GM12878 (cell line): ENCODE measurements around the gene ZNF491. TPM values are rescaled to one million over a fixed set of nuclear protein-coding genes. Genes with fewer than 3 reads are reported as not detected.
"Not testable (repeated sequence)": the region's sequence is repeated elsewhere in the genome, so short reads cannot be mapped to it uniquely, and the experiment has no call there.

Experiments used
- ATAC-seq: fragments of 200-7000 bp; cut with Tn5 transposase; 3 replicates; pipeline ENCODE4 v1.9.1; 2020; ENCODE audit warnings: mild to moderate bottlenecking, moderate library complexity
- BruUV-seq: library from RNA; stranded (reverse); fragments of 400-500 nt; replicated peaks from 2 replicates; lab custom pipeline; 2021; lab: Mats Ljungman, UMichigan
- CTCF ChIA-PET: fragments of 300-600 bp; sonication (Branson Sonifier 250); formaldehyde crosslinking; extraction: SDS; loops from one replicate; lab custom pipeline; 2021; ENCODE audit warnings: inconsistent platforms; lab: Yijun Ruan, JAX
- POLR2A ChIA-PET: fragments of 350-600 bp; formaldehyde crosslinking; extraction: SDS; loops from one replicate; lab custom pipeline; 2021; ENCODE audit warnings: inconsistent platforms; lab: Charles Lee
- RAD21 ChIA-PET: fragments of 300-600 bp; sonication (Branson Sonifier 250); formaldehyde crosslinking; loops from one replicate; lab custom pipeline; 2023; ENCODE audit warnings: antibody characterized with exemption; ENCODE audit not compliant: unreplicated experiment; lab: Charles Lee
- SMC1A ChIA-PET: fragments of 300-600 bp; sonication (Branson Sonifier 250); formaldehyde crosslinking; loops from one replicate; lab custom pipeline; 2023; ENCODE audit not compliant: unreplicated experiment, uncharacterized antibody; lab: Charles Lee
- DNase-seq: peaks from one replicate; pipeline ENCODE4 v3.0.0-alpha.2; 2011; ENCODE audit warnings: low read depth, low spot score
- FAIRE-seq: peaks from 3 replicates; lab custom pipeline; 2011; peaks lifted over from hg19 to GRCh38; lab: Jason Lieb, UNC
- H2AFZ ChIP-seq: 2 replicates; pipeline ENCODE4 v1.6.0; 2011; ENCODE audit warnings: low read depth, low read length, control low read depth; ENCODE audit not compliant: control insufficient read depth
- H3K27ac ChIP-seq: 2 replicates; pipeline ENCODE4 v1.5.1; 2011; ENCODE audit warnings: control low read depth; ENCODE audit not compliant: control insufficient read depth, insufficient read depth
- H3K27me3 ChIP-seq, 2 experiments: replicated peaks in 1 of 2; 2 replicates each; pipeline versions ENCODE4 v1.6.0 to v1.6.1; 2011; ENCODE audit warnings: low read length in 1 of 2; ENCODE audit not compliant: control insufficient read depth in 2 of 2, insufficient read depth in 2 of 2
- H3K36me3 ChIP-seq, 2 experiments: 2 replicates each; pipeline ENCODE4 v1.5.1; 2011; ENCODE audit warnings: low read length in 1 of 2; ENCODE audit not compliant: control insufficient read depth in 2 of 2, insufficient read depth in 2 of 2
- H3K4me1 ChIP-seq: 2 replicates; pipeline ENCODE4 v1.6.1; 2011; ENCODE audit warnings: mild to moderate bottlenecking, low read length, moderate library complexity, mixed read lengths; ENCODE audit not compliant: control insufficient read depth, insufficient read depth
- H3K4me2 ChIP-seq: 2 replicates; pipeline ENCODE4 v1.6.0; 2011; ENCODE audit warnings: control low read depth; ENCODE audit not compliant: control insufficient read depth, insufficient read depth
- H3K4me3 ChIP-seq: fragments of 200-600 bp; sonication (generic); 2 replicates; pipeline ENCODE4 v1.5.1; 2016
- H3K79me2 ChIP-seq: 2 replicates; pipeline ENCODE4 v1.6.0; 2011; ENCODE audit warnings: low read length; ENCODE audit not compliant: control insufficient read depth, insufficient read depth
- H3K9ac ChIP-seq: 2 replicates; pipeline ENCODE4 v1.8.0; 2011; ENCODE audit warnings: low read length, control low read depth, mixed read lengths; ENCODE audit not compliant: control insufficient read depth, insufficient read depth
- H3K9me3 ChIP-seq: replicated peaks from 3 replicates; pipeline ENCODE4 v1.5.1; 2011; ENCODE audit warnings: mild to moderate bottlenecking, low read length; ENCODE audit not compliant: control insufficient read depth, insufficient read depth
- H4K20me1 ChIP-seq: 2 replicates; pipeline ENCODE4 v1.6.0; 2011; ENCODE audit not compliant: control insufficient read depth, insufficient read depth
- BHLHE40 ChIP-seq, 2 experiments: fragments of 450-650 bp in 1 of 2; IDR thresholded peaks; 2 replicates each; pipeline ENCODE4 v1.6.1; 2011 to 2017; ENCODE audit warnings: low read depth in 2 of 2, borderline replicate concordance in 1 of 2, improper control_type of control experiment in 1 of 2, low read length in 1 of 2, mild to moderate bottlenecking in 1 of 2
- CEBPZ ChIP-seq: fragments of 150-350 bp; IDR thresholded peaks from 2 replicates; pipeline ENCODE4 v1.6.1; 2016; ENCODE audit warnings: low read depth, low read length
- SRF ChIP-seq, 2 experiments: IDR thresholded peaks; 2 replicates each; pipeline ENCODE4 v1.6.1; 2011; ENCODE audit warnings: low read depth in 2 of 2, low read length in 2 of 2, mild to moderate bottlenecking in 1 of 2, moderate library complexity in 1 of 2
- YBX1 ChIP-seq: fragments of 450-650 bp; IDR thresholded peaks from 2 replicates; pipeline ENCODE4 v1.6.1; 2016; ENCODE audit warnings: antibody characterized with exemption
- WGBS: methylation state at CpG from one replicate; pipeline ENCODE4 v1.1.6; 2016; ENCODE audit warnings: low lambda C conversion rate; ENCODE audit not compliant: insufficient replicate concordance, insufficient coverage; ENCODE audit errors: missing lambda C conversion rate; 5-methylcytosine and 5-hydroxymethylcytosine counted together
- in situ Hi-C: fragments of 300-500 bp; cut with MboI; formaldehyde crosslinking; loops from 9 replicates; pipeline ENCODE4 v1.14.3; 2018; ENCODE audit warnings: mixed read lengths
- intact Hi-C: fragments of 100-400 bp; cut with micrococcal nuclease; formaldehyde crosslinking; loops from one replicate; pipeline ENCODE4 v1.14.2; 2022; ENCODE audit not compliant: unreplicated experiment
- polyA plus RNA-seq, 11 experiments: library from polyadenylated mRNA; depleted of rRNA in 4 of 11; unstranded in 6 of 11; stranded (reverse) in 5 of 11; fragments of >200 nt; fragmentation: Nextera tagmentation in 4 of 11; fragmentation: Illumina TruSeq in 1 of 11; extraction: Ambion mirVana in 4 of 11; extraction: Trizol in 1 of 11; gene quantifications; 1 replicate in 1 of 11; 2 replicates in 10 of 11; pipeline versions ENCODE4 v1.2.1 to v1.2.3, GENCODE V29; 2011 to 2016; ENCODE audit warnings: inconsistent platforms in 2 of 11, missing spikeins in 2 of 11, low read depth in 1 of 11
- total RNA-seq, 4 experiments: library from RNA; depleted of rRNA in 3 of 4; stranded (reverse); fragments of >200 nt in 3 of 4; fragmentation: Illumina TruSeq in 1 of 4; extraction: Trizol in 1 of 4; gene quantifications; 2 replicates each; pipeline versions ENCODE4 v1.2.1 to v1.2.3, GENCODE V29; 2013 to 2021

Gene ZNF491
- total and polyA plus RNA-seq, 10 of the 15 experiments (the other 5 are each of a cell fraction or from before 2014, with no cell fraction given) = 0.18 to 1.4 (median 0.37) TPM

GRCh38 chr19:11850289-11850688, 52.0 kb downstream of the ZNF491 start:
- H3K4me1 ChIP-seq, SMC1A ChIA-PET, POLR2A ChIA-PET, H4K20me1 ChIP-seq, H3K27me3 ChIP-seq, H3K9ac ChIP-seq, H3K27ac ChIP-seq, intact Hi-C loops, in situ Hi-C loops, H3K79me2 ChIP-seq, H3K36me3 ChIP-seq, CTCF ChIA-PET, BruUV-seq, H3K4me3 ChIP-seq, RAD21 ChIA-PET, FAIRE-seq, DNase-seq, H2AFZ ChIP-seq, ATAC-seq, H3K9me3 ChIP-seq, H3K4me2 ChIP-seq: not testable (repeated sequence)
- 83% methylated on average over 4 of the region's 4 CpGs for WGBS
- TF ChIP-seq SRF (IDR thresholded peaks at IDR 0.05; ENCODE audit: low read depth in 2 of 2, low read length in 2 of 2) = 0 out of 4 replicates have a peak, but pooled peaks of 1 of the 2 experiments have one; percentile 56

- no peak overlapping the region for H2AFZ ChIP-seq
- no peak overlapping the region for H3K4me2 ChIP-seq
- H4K20me1 ChIP-seq = no peaks in the 10 kb centered on the region
- no peaks in the 10 kb centered on the region for H3K79me2 ChIP-seq
- no peak for ATAC-seq
- no peak overlapping the region for H3K9ac ChIP-seq
- H3K4me1 ChIP-seq = no peaks in the 10 kb centered on the region
- DNase-seq = no peak
- ChIA-PET CTCF (interaction anchor here (1.1 kb wide), 1 partner anchor 56 kb away, joined by 5 read pairs; no protein-coding TSS in a partner anchor), RAD21 (no interaction called here), POLR2A (no interaction called here), SMC1A (no interaction called here)
- H3K27me3 ChIP-seq = no peaks in the 10 kb centered on the region
- no peak overlapping the region for H3K4me3 ChIP-seq
- no peak for FAIRE-seq
- TF ChIP-seq BHLHE40 (IDR thresholded peaks at IDR 0.05; ENCODE audit: borderline replicate concordance in 1 of 2, low read depth in 2 of 2, low read length in 1 of 2) (no peak), CEBPZ (no peak), YBX1 (no peak)
- in situ Hi-C loops (no loop called here), intact Hi-C loops (no loop called here)
- H3K9me3 ChIP-seq = no peaks in the 10 kb centered on the region; the same call in none of the 3 replicates
- H3K27ac ChIP-seq = no peak overlapping the region
- BruUV-seq = no TSS peak
- 98% methylated on average over 3 of the region's 3 CpGs for WGBS
- H3K36me3 ChIP-seq = no peaks in the 10 kb centered on the region
These were observed 55.0 kb downstream of the ZNF491 start for GRCh38 chr19:11853358-11853757.
